ENCODE results near the gene SHROOM1. TPM values are rescaled to one million over a fixed set of nuclear protein-coding genes. Genes with fewer than 3 reads are reported as not detected.

SHROOM1 gene
- total RNA-seq, 1 experiment from 2014 or later = 23.3 TPM

GRCh38 chr5:132779961-132780360 lies 50.5 kb downstream of the SHROOM1 start:
- ChIA-PET POLR2A (ENCODE audit: unreplicated experiment) (no interaction called here), CTCF (no interaction called here)
- H3K4me3 ChIP-seq = no peak overlapping the region
- peaks cover 14% of the 10 kb centered on the region for H3K4me1 ChIP-seq (replicated peaks; ENCODE audit: insufficient read depth)
- H3F3A ChIP-seq (ENCODE audit: insufficient read depth, low read depth) = 0 out of 2 replicates have a peak, but pooled peaks cover 5% of the 10 kb centered on the region
- no peak overlapping the region for H3K4me2 ChIP-seq
- TF ChIP-seq EZH2 (IDR thresholded peaks at IDR 0.05; ENCODE audit: low read depth) (no peak), CTCF (conservative IDR thresholded peaks at IDR 0.05) (no peak)
- no peaks in the 10 kb centered on the region for H3K9me2 ChIP-seq (ENCODE audit: insufficient read depth)
- BruUV-seq (replicated peaks) = no TSS peak
- H3K79me2 ChIP-seq (ENCODE audit: low read depth) = peaks cover 4% of the 10 kb centered on the region; the same call in 1 of the 2 replicates
- H3K36me3 ChIP-seq (ENCODE audit: low read depth) = no peaks in the 10 kb centered on the region
- intact Hi-C loops (cut with micrococcal nuclease; ENCODE audit: unreplicated experiment) = no loop called here
- H2AFZ ChIP-seq = no peak overlapping the region
- H4K20me1 ChIP-seq (ENCODE audit: insufficient read depth) = no peaks in the 10 kb centered on the region
- no peak for DNase-seq
- no peak overlapping the region for H3K27ac ChIP-seq
- H3K9me3 ChIP-seq (ENCODE audit: insufficient read depth, low read depth) = no peaks in the 10 kb centered on the region
- no peaks in the 10 kb centered on the region; the same call in 1 of the 2 replicates for H3K27me3 ChIP-seq (ENCODE audit: insufficient read depth, low read depth)

DNA sequence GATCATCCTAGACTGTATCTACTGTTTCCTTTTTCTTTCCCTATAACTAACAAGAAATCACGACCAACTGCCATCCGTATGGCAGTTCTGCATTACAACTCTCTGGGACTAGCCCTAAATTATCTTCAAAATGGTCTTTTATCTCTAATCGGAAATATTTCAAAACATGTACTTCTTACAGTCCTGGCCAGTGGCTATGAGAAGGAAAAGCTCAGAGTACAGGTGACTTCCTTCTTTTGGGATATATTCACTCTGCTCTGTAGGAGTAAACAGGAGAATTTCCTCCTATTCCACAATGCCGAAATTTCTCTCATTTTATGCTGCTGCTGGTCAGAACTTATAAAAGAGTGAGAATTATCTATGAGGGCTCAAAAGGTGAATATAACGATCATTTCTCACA lies 51.6 kb downstream of the SHROOM1 start:
- no peaks in the 10 kb centered on the region for H3K9me2 ChIP-seq (ENCODE audit: insufficient read depth)
- TF ChIP-seq EZH2 (IDR thresholded peaks at IDR 0.05; ENCODE audit: low read depth) (no peak), CTCF (conservative IDR thresholded peaks at IDR 0.05) (no peak)
- H3K4me1 ChIP-seq (replicated peaks; ENCODE audit: insufficient read depth) = peaks cover 15% of the 10 kb centered on the region
- no peaks in the 10 kb centered on the region for H4K20me1 ChIP-seq (ENCODE audit: insufficient read depth)
- no peak overlapping the region for H3K4me3 ChIP-seq
- ChIA-PET POLR2A (ENCODE audit: unreplicated experiment) (no interaction called here), CTCF (interaction anchor here (0.6 kb wide), 1 partner anchor 83 kb away, joined by 4 read pairs; no protein-coding TSS in a partner anchor)
- no peak overlapping the region for H2AFZ ChIP-seq
- H3K79me2 ChIP-seq (ENCODE audit: low read depth) = peaks cover 7% of the 10 kb centered on the region; the same call in 1 of the 2 replicates
- H3K36me3 ChIP-seq (ENCODE audit: low read depth) = no peaks in the 10 kb centered on the region
- 0 out of 2 replicates have a peak, but pooled peaks cover 5% of the 10 kb centered on the region for H3F3A ChIP-seq (ENCODE audit: insufficient read depth, low read depth)
- H3K27me3 ChIP-seq (ENCODE audit: insufficient read depth, low read depth) = no peaks in the 10 kb centered on the region; the same call in 1 of the 2 replicates
- DNase-seq = no peak
- H3K27ac ChIP-seq = no peak overlapping the region
- H3K4me2 ChIP-seq = no peak overlapping the region
- BruUV-seq (replicated peaks) = no TSS peak
- no peaks in the 10 kb centered on the region for H3K9me3 ChIP-seq (ENCODE audit: insufficient read depth, low read depth)
- intact Hi-C loops (cut with micrococcal nuclease; ENCODE audit: unreplicated experiment) = no loop called here

DNA sequence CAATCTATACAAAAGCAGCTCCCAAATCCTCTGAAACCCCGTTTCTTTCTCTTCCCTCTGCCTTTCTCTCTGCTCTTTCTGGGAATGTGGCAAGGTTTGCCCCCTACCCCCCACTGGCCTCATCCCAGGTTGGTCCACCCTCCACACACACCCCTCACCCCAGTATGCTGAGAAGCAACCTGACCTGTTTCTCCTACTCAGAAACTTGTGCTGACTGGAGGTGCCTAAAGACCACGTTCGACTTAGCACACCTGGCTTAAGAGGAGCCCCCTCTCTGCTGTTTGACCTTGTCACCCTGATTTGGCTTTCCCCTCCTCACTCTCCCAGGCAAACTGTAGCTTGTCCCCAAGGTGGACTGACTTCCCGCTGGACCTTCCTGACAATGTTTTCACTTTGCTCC lies 52.3 kb downstream of the SHROOM1 start:
- TF ChIP-seq EZH2 (IDR thresholded peaks at IDR 0.05; ENCODE audit: low read depth) (no peak), CTCF (conservative IDR thresholded peaks at IDR 0.05) (no peak)
- POLR2A ChIA-PET (ENCODE audit: unreplicated experiment) = interaction anchor here (0.5 to 0.6 kb wide), 2 partner anchors 19 to 29 kb away, joined by 4 to 8 read pairs; no protein-coding TSS in a partner anchor
- H3K36me3 ChIP-seq (ENCODE audit: low read depth) = no peaks in the 10 kb centered on the region
- no peak for DNase-seq
- no peaks in the 10 kb centered on the region; the same call in 1 of the 2 replicates for H3K27me3 ChIP-seq (ENCODE audit: insufficient read depth, low read depth)
- peaks cover 15% of the 10 kb centered on the region for H3K4me1 ChIP-seq (replicated peaks; ENCODE audit: insufficient read depth)
- H2AFZ ChIP-seq = no peak overlapping the region
- no TSS peak for BruUV-seq (replicated peaks)
- CTCF ChIA-PET = no interaction called here
- H3K4me2 ChIP-seq = peak overlapping the region; percentile 94
- no peaks in the 10 kb centered on the region for H3K9me2 ChIP-seq (ENCODE audit: insufficient read depth)
- no peaks in the 10 kb centered on the region for H3K9me3 ChIP-seq (ENCODE audit: insufficient read depth, low read depth)
- peaks cover 7% of the 10 kb centered on the region; the same call in 1 of the 2 replicates for H3K79me2 ChIP-seq (ENCODE audit: low read depth)
- H3K4me3 ChIP-seq = peak overlapping the region; percentile 81; the same call in 1 of the 2 replicates
- intact Hi-C loops (cut with micrococcal nuclease; ENCODE audit: unreplicated experiment) = no loop called here
- H4K20me1 ChIP-seq (ENCODE audit: insufficient read depth) = no peaks in the 10 kb centered on the region
- H3F3A ChIP-seq (ENCODE audit: insufficient read depth, low read depth) = 0 out of 2 replicates have a peak, but pooled peaks cover 5% of the 10 kb centered on the region
- no peak overlapping the region for H3K27ac ChIP-seq
